ENCODE results near the gene TTC21A. TPM values are rescaled to one million over a fixed set of nuclear protein-coding genes. Genes with fewer than 3 reads are reported as not detected.
A peak's percentile ranks its signal among the peaks of the same experiment; 100 is the strongest.

Gene TTC21A
- total RNA-seq, 1 donor from 2014 or later, result 2.8 TPM

DNA sequence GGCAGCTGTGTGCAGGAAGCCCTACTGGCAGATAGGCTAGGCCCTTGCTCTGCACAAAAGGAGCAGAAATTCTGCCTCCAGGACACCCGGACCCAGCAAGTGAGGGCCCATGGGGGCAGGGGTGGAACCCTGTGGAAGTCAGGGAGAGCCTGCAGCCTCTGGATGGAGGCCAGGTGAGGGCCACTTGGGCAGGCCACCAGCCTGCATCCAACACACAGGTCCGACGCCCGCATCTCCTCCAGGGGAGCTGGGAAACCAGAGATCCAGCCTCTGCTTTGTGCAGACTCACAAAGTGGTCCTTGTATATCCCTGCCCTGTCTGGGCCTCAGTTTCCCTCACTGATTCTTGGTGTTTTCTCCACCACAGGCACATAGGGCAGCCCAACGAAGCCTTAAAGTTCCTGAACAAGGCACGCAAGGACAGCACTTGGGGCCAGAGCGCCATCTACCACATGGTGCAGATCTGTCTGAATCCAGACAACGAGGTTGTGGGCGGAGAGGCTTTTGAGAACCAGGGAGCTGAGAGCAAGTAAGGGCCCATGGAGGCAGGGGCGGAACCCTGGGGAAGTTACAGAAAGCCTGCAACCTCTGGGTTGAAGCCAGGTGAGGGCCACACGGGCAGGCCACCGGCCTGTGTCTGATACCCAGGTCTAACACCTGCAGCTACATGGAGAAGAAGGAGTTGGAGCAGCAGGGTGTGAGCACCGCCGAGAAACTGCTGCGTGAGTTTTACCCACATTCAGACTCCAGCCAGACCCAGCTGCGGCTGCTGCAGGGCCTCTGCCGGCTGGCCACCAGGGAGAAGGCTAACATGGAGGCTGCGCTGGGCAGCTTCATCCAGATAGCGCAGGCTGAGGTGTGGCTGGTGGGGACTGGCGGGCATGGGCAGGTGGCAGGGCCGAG, 29.3 kb downstream of the TTC21A start:
- no peak for DNase-seq

DNA sequence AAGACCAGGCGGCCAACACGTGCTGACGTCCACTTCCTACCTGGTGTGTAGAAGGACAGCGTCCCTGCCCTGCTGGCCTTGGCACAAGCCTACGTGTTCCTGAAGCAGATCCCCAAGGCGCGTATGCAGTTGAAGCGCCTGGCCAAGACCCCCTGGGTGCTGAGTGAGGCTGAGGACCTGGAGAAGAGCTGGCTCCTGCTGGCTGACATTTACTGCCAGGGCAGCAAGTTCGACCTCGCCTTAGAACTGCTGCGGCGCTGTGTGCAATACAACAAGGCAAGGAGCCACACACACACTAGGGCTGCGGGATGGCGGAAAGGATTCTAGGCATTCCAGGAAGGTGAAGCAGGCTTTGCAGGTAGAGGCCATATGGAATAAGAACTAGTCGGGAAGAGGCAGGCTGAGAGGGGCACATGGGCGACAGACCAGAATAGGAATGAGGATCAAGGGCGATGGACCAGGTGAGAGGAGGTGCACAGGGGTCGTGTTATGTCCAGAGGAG, 30.0 kb downstream of the TTC21A start:
- no peak for DNase-seq

DNA sequence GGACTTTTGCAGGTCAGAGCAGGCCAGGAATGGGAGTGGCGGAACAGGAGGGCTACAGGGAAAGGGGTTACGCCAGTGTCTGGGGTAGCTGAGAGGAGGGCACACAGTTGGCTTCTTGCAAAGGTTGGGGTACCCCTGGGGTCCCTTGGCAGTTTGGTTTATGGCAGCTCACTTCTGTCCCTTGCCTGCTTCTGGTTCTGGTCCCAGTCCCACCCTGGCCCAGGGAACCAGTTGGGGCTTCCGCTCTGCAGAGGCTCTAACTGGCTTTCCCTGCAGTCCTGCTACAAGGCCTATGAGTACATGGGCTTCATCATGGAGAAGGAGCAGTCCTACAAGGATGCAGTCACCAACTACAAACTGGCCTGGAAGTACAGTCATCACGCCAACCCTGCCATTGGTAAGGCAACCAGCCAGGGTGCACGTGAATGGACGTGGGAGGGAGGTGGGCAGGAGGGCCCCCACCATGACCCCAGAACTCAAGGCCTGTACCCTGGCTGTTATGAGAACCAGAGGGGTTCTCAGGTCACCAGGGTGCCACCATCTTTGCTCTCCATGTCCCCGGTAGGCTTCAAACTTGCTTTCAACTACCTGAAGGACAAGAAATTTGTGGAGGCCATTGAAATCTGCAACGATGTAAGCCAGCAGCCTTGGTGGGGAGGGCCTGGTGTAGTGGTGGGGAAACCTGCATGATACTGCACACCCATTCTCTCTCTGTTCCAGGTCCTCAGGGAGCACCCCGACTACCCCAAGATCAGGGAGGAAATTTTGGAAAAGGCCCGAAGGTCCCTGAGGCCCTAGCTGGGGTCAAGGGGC, 30.7 kb downstream of the TTC21A start:
- no peak for DNase-seq

DNA sequence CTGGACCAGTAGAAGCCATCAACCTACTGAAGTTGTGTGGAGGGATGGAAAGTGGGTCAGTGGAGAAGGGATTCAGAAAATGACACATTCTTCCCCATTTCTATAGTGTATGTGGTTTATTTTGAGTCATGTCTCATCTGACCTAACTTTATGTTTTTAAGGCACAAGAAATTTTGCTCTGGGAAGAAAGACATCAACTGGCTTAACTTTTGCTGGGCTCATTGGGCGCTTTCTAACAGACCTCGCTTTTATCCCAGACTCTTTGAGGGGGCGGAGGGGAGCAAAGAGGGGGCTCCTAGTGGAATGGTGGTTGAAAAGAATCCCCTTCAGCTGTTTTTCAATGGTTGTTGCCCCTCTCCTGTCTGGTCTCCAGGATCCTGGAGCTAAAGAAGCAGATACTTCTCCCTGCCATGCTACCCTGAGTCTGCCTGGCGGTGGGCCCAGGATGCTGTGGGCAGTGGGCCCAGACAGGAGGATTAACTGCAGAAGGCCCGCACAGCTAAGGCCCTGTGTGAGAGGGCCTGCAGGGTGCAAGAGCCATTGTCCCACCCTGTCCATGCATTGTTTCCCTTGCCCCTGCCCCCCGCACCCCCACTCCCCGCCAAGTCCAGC, 31.4 kb downstream of the TTC21A start:
- DNase-seq, result peak; percentile 86

DNA sequence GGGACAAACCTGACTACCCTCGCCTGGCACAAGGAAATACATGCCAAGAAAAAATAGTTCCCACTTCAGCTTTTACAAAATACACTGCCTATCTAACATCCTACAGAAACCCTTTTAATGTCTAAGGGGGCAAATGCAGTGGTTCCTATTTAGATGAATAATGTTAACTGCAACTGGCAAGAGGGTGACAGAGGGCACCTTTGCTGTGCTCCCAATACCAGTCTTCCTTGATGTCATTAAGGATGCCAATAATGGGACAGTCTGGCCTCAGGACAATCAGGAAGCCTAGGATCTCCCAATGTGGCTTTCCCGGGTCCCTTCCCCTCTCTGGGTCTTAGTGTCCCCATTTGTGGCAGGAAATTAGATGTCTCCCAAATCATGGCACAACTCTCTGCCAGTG, 32.0 kb downstream of the TTC21A start:
- no peak for DNase-seq

DNA sequence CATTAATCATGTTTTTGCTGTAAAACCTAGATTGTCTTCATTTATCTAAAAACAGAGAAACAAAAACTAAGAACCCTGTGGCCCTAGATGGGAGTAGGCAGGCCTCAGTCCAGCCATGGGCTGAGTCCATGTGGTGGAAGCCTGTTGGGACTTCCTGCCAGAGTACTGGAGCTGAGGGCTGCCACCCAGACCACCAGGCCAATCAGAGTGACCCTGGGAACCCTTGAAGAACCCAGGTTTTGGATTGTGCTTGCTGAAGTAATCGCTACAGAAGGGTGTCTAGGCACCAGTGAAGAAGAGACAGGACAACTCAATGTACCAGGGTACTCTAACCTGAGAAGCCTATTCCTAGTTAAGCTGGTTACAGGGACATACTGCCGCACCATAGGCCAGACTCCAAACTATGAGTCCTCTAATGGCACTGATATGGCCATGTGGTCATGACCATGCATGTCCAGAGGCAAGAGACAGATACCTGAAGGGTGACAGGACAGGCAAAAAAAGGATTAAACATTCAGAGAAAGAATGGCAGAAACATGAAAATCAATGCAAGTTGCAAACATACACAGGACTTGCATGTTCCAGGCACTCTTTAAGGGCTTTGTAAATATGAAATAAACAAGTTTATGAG, 33.0 kb downstream of the TTC21A start:
- DNase-seq, result no peak

DNA sequence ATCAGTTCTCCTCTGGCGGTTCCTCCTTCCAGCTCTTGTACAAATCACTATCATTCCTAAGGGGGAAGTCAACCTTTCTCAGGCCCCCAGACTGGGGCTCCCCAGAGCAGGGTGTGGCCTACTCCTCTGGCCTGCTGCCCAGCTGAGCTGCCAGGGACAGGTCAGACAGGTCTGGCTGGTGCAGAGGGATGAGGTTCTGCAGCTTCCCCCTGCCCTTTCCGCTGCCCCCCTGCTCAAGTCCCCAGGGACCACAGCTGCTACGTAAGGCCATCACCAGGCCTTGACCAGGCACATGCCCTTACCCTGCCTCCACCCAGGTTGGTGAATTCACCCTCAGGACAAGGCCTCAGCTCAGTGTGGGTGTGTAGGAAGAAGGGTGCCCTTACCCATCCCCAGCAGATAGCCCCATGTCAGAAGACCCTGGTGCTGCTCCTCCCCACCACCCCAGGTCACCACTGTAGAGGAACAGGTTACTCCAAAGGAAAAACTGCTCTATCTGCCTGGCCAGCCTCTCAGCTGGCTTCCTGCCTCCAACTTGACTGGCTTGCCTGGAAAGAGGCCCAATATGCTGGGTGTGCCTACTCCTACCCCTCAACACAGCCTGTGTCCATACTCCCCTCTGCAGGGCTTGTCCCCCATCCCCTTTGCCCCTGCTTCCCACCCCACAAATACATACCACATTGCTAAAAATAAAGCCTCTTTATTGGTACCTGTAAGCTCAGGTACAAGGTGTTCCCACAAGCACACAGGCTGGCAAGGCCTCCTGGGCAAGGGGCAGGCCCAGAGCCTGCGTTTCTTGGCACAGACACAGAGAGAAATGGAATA, 33.9 kb downstream of the TTC21A start:
- peak; percentile 70 for DNase-seq

DNA sequence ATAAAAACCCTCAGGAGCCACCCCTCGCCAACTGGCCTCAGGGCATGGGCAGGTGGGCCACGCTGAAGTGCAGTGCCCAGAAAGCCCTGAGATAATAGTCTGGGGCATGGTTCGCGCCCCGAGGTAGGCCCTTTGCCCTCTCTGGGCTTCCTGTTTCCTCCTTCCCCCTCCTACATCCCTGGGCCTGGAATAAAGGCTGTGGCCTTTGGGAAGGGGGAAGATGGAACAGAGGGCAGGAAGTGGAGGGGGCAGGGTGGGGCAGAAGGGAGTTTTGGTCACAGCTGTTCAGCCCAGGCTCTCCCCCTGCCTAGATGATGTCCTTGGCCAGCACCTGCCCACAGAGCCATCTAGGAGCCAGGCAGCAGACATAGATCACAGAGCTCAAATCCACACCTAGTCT, 34.6 kb downstream of the TTC21A start:
- peak; percentile 41 for DNase-seq

DNA sequence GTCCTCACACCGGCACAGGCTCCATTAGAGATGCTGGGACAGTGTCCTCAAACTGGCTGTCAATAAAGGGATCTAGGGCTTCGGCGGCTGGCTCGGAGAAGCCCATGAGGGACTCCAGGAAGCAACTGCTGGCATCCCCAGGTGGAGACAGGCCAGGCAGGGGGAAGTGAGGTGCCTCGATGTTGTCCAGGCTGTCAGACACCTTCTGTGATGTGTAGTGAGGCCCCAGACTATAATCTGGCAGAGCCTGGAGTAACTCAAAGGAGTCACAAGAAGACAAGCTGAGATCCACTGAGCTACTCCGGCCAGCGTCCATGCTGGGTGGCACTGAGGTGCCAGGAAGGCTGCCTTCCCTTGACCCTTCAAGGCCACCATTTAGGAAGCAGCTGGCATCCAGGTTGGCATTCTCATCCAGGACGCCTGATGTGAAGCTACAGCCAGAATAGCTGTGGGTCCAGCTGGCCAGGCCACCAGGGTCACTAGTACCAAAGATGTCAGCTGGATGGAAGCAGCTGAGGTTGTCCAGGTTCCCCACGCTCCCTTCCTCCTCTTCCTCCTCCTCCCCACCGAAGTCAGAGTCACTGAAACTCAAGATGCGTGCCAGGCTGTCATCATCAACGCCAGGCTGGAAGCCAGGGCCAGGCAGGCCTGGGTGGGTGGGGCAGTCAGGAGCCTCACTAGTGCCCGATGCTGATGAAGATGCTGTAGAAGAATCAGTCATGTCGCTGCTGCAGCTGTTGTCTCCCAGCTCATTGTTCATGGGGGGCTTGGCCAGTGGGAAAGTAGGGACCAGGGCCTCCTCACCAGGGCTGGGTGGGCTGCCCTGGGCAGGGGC, 35.8 kb downstream of the TTC21A start:
- DNase-seq, result no peak

DNA sequence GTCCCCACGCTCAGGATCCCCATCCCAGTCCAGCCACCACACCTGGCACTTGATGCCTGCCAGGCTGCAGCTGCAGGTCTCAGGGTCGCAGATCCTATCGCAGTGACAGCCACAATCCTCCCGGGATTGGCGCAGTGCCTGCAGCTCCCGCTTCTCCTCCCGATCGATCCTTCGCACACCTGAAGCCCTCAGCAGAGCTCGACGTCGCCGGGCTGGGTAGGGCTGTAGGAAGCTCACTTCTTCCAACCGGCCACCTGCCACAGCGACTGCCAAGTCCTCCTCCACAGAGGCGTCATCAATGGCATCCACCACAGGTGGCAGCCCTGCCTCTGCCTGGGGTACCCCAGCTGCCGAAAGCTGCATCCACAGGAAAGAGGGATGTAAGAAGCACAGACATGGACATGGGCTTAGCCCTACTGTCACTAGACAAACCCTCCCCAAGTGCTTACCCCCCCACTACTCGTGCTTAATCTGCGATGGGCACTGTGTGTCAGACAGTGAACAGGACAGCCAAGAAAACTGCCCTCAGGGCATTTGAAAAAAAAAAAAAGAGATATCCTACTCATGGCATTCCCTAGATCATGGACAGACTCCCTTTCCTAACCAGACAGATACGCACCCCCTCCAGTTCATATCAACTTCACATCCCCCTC, 36.7 kb downstream of the TTC21A start:
- no peak for DNase-seq

DNA sequence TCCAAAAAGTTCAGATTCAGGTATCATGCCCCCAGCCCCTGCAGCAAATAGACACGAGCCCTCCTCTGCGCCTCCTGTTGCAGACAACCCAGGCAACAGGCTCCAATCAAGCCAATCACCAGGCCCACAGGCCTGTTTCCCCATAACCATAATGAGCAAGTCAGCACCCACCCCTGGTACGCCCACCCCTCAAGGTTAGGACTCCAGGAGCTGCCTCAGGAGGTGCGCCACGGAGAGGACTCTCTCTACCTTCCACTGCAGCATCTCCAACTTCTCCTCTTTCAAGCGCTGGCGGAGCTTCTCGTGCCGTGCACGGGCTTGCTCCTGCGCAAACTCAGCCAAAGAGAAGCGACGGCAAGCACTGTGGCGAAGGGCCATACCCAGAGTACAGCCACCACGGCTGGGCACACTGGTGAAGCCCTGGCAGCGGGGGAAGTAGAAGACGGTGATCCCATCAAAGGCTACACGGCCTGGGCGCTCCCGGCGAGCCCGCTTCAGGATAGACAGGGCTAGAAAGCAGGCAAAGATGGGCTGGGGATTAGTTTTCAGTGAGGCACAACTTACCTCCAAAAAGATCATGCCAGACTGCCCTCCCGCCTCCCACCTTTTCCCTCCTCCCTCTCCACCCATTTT, 37.4 kb downstream of the TTC21A start:
- DNase-seq, result no peak

DNA sequence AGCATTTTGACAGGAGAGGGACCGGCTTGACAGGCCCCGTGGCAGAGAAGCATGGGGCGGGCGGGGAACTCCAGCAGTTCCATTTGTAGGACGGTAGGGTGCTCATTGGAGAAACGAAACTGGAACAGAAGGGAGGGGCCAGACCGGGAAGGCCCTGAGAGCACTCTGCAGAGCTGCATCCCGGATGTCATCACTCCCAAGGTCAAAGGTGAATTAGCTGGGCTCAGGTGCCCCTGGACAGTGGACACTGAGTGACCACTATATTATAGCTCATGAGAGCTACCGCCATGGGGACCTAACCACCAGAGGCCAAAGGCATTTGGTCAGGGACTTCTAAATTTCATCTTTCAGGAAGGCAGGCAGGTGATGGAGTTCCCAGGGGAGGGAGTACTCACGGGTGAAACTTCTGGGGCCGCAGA, 38.6 kb downstream of the TTC21A start:
- DNase-seq, result no peak

DNA sequence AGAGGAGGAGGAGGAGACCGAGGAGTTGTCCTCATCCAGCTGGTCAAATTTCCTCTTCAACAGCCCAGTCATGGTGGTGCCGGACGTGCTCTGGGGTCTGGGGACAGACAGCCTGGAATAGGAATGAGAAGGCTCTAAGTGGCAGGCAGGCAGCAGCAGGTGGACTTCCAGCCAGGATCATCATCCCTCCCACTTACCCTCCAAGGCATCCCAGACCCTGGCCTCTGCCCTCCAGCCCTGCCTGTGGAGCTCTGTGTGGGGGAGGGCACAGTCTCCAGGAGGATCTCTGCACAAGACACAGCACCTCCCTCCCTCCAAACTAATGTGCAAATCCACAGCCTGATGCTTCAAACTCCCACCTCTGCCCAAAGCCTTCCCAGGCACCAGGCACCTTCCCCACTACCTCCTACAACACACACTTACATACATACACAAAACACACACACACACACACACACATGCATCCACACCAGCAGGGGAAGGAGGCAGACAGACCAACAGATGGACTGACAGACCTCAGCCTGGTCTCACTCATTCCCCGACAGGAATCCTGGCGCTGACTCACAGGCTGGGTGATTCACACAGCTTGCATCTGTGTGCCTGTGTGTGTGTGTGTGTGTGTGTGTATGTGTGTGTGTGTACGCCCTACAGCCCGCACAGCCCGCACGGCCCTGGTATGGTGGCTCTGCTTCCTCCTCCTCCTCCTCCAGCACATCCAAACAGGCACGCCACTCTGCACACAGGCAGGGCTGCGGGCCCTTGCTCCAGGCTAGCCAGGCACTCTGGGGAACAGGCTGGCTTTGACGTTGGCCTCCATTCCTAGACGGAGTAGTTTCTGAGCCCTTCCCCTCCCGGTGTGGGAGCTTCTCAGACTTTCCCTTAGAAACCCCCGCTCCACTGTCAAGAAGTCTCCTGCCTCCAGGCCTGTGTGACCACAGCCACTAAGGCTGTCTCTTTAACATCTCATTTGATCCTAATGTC, 39.4 kb downstream of the TTC21A start:
- DNase-seq, result peak; percentile 77

DNA sequence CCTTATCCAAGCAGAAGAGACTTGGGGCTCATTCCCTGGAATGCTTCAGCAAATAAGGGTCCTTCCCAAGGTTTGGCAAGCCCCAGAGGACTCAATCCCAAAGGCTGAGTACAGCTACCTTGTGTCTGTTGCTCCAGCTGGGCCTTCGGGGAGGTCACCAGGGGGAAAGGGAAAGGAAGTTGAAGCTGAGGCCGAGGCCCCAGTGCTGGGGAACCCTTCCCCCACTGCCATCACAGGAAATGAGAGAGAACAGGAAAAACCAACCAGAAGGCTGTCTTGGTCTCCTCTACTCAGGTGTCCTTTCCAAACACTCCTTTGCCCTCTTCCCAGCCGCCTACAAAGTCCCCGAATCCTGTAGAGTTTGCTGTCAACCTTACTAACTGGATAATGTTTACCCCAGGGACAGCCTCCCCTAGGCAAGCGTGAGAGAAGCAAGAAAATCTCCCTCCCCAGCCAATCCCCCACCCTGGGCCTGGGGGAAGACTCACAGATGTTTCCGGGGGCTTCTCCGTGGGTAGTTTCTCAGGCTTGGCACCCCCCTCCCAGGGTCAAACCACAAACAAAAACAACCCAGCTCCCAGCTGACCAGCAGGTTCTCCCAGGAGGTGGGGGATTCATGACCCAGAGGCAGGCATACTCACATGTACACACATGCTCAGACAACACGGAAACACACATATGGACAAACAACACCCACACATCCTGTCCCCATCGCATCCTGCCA, 40.4 kb downstream of the TTC21A start:
- peak; percentile 43 for DNase-seq

DNA sequence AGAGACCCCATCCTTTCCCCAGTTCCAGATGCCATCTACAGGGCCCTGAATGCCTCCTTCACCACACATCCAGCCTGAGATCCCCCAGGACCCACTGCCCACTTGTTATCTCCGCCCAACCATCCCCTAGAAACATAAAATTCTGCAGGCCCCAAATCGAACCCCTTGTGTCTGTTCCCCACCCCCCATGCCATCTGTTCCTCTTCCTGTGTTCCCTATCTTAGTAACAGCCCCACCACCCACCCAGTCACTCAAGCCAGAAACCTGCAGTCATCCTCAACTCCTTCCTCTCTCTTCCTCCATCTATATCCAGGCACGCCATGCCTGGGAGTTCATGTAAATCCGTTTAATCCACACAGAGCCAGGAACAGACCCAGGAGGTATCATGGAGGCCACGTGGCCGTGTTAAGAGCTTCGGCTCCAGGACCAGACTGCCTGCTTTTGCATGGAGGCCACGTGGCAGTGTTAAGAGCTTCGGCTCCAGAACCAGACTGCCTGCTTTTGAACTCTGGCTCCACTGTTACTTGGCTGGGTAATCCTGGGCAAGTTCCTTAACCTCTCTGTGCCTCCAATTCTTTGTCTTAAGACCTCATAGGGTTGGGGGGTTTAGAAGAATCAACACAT, 41.1 kb downstream of the TTC21A start:
- DNase-seq, result peak; percentile 29

DNA sequence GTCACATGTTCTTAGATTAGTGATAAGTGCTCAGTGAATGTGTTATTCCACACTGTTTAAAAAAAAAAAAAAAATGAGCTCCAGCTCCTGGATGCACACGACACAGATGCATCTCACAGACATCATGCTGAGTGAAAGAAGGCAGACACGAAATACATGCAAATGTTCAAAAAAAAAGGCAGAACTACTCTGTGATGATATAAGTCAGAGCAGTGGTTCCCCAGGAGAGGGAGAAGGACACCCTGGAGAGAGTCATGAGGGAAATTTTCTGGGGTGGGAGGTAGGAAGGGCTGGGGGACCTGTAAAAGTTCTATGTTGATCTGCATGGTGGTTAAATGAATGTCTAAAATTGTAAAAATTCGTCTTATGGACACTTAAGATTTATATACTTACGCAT, 41.6 kb downstream of the TTC21A start:
- DNase-seq, result no peak
